ENCODE measurements around the gene STXBP3.

- TF ChIP-seq CTCF (IDR thresholded peaks at IDR 0.05; ENCODE audit: low read length) (no peak), EZH2 (optimal IDR thresholded peaks at IDR 0.05; ENCODE audit: low read depth, low read length) (no peak), EZH2phosphoT487 (IDR thresholded peaks at IDR 0.05; ENCODE audit: low read length) (no peak)
Observed at GRCh38 chr1:108815566-108815965, 69.1 kb downstream of the STXBP3 start.
